ENCODE results near the gene PIM3. TPM values are rescaled to one million over a fixed set of nuclear protein-coding genes. Genes with fewer than 3 reads are reported as not detected.

Gene PIM3
- total RNA-seq, 1 experiment from 2014 or later, result 42.9 TPM

GRCh38 chr22:49911881-49912625 lies 48.5 kb upstream of the PIM3 start:
- ChIA-PET CTCF (no interaction called here), POLR2A (interaction anchor here (0.6 kb wide), 1 partner anchor 213 kb away, joined by 4 read pairs; no protein-coding TSS in a partner anchor)
- ATAC-seq, result no peak
- peaks cover 17% of the 10 kb centered on the region for H3K36me3 Mint-ChIP-seq
- H3K4me1 Mint-ChIP-seq, result no peaks in the 10 kb centered on the region
- no peaks in the 10 kb centered on the region for H3K9me3 Mint-ChIP-seq
- no peak overlapping the region for H3K27ac Mint-ChIP-seq
- no peak overlapping the region for H3K4me3 Mint-ChIP-seq
- no peak for DNase-seq (ENCODE audit: low spot score)
- TF ChIP-seq AR (CRISPR knock-in tag; IDR thresholded peaks at IDR 0.05), result no peak
- no peak for TF ChIP-seq FOXJ3 (CRISPR knock-in tag; IDR thresholded peaks at IDR 0.05; ENCODE audit: borderline replicate concordance)
- TF ChIP-seq FOXK1 (CRISPR knock-in tag; IDR thresholded peaks at IDR 0.05), result no peak
- no peak for TF ChIP-seq IRF2 (CRISPR knock-in tag; IDR thresholded peaks at IDR 0.05; ENCODE audit: borderline replicate concordance, low read depth)
- TF ChIP-seq FOXP1 (CRISPR knock-in tag; IDR thresholded peaks at IDR 0.05; ENCODE audit: borderline replicate concordance), result no peak
- no peak for TF ChIP-seq ELF4 (CRISPR knock-in tag; IDR thresholded peaks at IDR 0.05; ENCODE audit: low read depth)
- TF ChIP-seq ESRRA (CRISPR knock-in tag; IDR thresholded peaks at IDR 0.05; ENCODE audit: borderline replicate concordance), result no peak
- TF ChIP-seq USF1 (CRISPR knock-in tag; IDR thresholded peaks at IDR 0.05), result no peak
- TF ChIP-seq ERG (CRISPR knock-in tag; IDR thresholded peaks at IDR 0.05), result no peak
- TF ChIP-seq TCF7 (CRISPR knock-in tag; IDR thresholded peaks at IDR 0.05; ENCODE audit: low read depth), result no peak
- no peak for TF ChIP-seq RORB (CRISPR knock-in tag; IDR thresholded peaks at IDR 0.05)
- TF ChIP-seq ZNF416 (CRISPR knock-in tag; IDR thresholded peaks at IDR 0.05), result no peak
- TF ChIP-seq EMX1 (CRISPR knock-in tag; IDR thresholded peaks at IDR 0.05), result no peak
- no peak for TF ChIP-seq ZSCAN18 (CRISPR knock-in tag; IDR thresholded peaks at IDR 0.05)
- TF ChIP-seq SP1 (CRISPR knock-in tag; conservative IDR thresholded peaks at IDR 0.05), result no peak
- TF ChIP-seq CDX4 (CRISPR knock-in tag; IDR thresholded peaks at IDR 0.05; ENCODE audit: borderline replicate concordance), result no peak
- TF ChIP-seq FOXP4 (CRISPR knock-in tag; IDR thresholded peaks at IDR 0.05), result no peak
- no peak for TF ChIP-seq MLX (CRISPR knock-in tag; IDR thresholded peaks at IDR 0.05)
- no peak for TF ChIP-seq ZBTB21 (CRISPR knock-in tag; IDR thresholded peaks at IDR 0.05; ENCODE audit: borderline replicate concordance)
- TF ChIP-seq ZNF425 (CRISPR knock-in tag; conservative IDR thresholded peaks at IDR 0.05), result no peak
- H3K27me3 Mint-ChIP-seq (ENCODE audit: low read depth), result no peaks in the 10 kb centered on the region
